MM.1S (cell line): ENCODE measurements around the gene DUSP23.

Experiments
- CTCF ChIP-seq: fragments of 300-600 bp; sonication (generic); IDR thresholded peaks from 2 replicates; pipeline ENCODE4 v1.5.1; 2016; ENCODE audit warnings: antibody characterized with exemption, low read length, mixed read lengths
- EZH2 ChIP-seq: fragments of 300-600 bp; sonication (generic); optimal IDR thresholded peaks from 2 replicates; pipeline ENCODE3; 2017; ENCODE audit warnings: low read depth, mild to moderate bottlenecking, antibody characterized with exemption, low read length, mixed read lengths

- TF ChIP-seq CTCF = no peak
- TF ChIP-seq EZH2 = no peak
Observed at GRCh38 chr1:159781992-159782391, 1.2 kb downstream of the DUSP23 start.
